GM19455 (cell line): ENCODE measurements around the gene HAAO.
A peak's percentile ranks its signal among the peaks of the same experiment; 100 is the strongest.
"Not testable (repeated sequence)": the region's sequence is repeated elsewhere in the genome, so short reads cannot be mapped to it uniquely, and the experiment has no call there.

Experiments used
- ATAC-seq: cut with Tn5 transposase; IDR thresholded peaks from one replicate; pipeline ENCODE4 v1.9.1; 2021; ENCODE audit not compliant: unreplicated experiment

HAAO gene

GRCh38 chr2:42792583-42793333, at the start of gene HAAO:
TSS of gene HAAO (minus strand) at chr2:42792583. CDS start at chr2:42792536, 47 bp downstream.
- peak; percentile 34 for ATAC-seq

DNA sequence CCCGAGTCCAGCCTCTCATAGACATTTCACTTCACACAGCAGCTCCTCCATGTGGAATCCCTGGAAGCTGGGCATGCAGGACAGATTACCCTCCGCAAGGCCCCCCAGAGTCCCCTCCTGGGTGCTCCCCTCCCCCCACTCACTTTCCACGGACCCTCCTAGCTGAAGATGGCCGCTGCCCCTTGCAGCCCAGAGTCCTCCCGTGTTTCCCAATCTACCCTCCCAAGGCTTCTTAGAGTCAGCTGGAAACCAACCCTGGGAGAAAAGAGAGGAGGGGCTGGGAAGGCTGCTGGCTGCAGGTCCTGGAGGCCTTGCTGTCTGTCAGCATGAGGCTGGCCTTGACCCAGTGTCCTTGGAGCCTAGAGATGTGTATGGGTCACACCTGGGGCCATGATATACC, 49.0 kb upstream of the HAAO start:
- ATAC-seq, result no peak

- no peak for ATAC-seq
Observed at GRCh38 chr2:42840760-42841159, 48.4 kb upstream of the HAAO start.

DNA sequence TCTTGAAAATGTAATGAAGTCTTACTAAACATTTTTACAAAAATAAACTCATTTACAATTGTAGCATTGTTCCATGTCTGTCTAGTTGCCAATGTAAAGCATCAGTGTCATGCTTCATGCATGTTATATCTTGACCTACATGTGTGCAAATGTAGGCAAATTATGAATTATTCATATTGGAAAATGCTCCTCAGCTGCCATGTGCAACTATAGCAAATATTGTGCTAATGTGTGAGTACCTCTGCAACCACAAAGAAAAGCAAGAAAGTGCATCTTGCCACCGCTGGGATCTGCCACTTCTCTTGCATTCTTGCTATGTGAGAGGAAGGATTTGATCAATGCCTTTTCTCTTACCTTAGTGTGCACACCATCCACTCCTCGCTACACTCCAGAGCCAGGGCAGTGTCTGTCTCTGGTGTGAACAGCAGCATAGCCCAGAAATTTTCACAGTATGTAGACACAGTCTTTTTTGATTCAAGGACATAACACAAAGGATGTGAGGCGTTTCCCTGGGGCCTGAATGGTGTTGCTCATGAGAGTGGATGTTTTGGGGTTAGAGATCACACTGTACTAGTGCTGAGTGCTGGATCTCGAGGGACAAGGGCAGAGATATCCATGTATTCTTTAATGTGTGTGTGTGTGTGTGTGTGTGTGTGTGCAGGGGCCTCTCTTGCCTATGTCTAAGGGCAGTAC, 47.6 kb upstream of the HAAO start:
- ATAC-seq, result no peak

- ATAC-seq, result no peak
Observed at GRCh38 chr2:42838133-42838532, 45.8 kb upstream of the HAAO start.

GRCh38 chr2:42835577-42836371, 43.4 kb upstream of the HAAO start:
- no peak for ATAC-seq

DNA sequence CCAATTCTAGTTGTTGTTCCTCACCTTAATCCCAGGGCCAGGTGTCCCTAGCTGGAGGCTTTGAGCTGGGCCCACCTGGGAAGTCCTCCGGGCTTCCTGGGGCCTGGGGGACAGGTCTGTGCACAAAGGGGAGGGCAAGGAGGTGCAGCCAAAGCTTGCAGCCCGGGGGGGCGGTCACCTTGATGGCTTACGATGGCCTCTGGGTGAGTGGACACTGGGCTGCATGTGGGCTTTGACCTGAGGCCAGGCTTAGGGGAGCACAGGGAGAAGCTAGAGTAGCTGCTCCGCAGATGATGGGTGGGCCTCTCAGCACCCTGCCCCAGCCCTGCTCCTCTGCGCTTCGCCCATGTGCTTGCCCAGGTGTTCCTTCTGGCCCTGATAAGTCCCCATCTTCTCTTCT, 41.8 kb upstream of the HAAO start:
- no peak for ATAC-seq

DNA sequence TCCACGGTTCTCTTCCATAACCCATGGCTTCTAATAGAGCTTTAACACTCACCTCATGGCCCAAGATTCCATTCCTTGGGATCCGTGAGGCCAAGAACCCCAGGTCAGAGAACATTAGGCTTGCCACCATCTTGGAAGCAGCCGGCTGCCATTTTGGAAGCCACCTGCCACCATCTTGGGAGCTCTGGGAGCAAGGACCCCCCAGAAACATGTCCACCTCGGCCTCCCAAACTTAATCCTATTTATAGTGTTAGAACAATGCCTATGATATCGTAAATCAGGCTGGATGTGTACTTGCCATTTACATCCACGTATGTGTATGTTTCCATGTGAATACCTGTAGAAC, 39.9 kb upstream of the HAAO start:
- no peak for ATAC-seq

GRCh38 chr2:42831575-42832288, 39.3 kb upstream of the HAAO start:
- ATAC-seq, result not testable (repeated sequence)

DNA sequence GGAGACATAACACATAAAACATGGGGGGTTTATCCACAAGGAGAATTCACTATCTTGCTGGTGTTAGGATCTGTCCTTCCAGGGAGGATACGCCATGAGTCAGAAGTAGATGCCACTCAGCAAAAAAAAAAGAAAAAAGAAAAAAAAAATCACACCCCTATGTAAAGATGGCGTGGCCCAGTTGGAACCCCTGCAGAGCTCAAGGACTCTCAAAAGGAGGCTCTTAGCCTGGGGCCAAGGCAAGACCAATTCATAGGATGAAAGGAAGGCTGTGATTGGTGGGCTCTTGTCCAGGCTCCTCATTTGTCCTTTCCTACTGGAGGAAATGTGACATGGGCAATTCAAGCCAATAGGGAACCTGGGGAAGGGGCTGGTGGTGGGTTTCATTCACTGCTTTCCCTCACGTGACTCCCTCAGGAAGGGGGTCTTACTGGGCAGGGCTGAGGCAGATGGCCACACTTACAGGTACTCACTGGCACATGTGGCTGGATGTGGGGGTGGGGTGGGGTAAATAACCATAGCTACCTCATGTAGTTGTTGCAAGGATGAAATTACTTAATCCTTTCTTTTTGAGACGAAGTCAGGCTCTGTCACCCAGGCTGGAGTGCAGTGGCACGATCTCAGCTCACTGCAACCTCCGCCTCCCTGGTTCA, 38.7 kb upstream of the HAAO start:
- no peak for ATAC-seq

GRCh38 chr2:42829671-42830440, 37.5 kb upstream of the HAAO start:
- ATAC-seq, result no peak

DNA sequence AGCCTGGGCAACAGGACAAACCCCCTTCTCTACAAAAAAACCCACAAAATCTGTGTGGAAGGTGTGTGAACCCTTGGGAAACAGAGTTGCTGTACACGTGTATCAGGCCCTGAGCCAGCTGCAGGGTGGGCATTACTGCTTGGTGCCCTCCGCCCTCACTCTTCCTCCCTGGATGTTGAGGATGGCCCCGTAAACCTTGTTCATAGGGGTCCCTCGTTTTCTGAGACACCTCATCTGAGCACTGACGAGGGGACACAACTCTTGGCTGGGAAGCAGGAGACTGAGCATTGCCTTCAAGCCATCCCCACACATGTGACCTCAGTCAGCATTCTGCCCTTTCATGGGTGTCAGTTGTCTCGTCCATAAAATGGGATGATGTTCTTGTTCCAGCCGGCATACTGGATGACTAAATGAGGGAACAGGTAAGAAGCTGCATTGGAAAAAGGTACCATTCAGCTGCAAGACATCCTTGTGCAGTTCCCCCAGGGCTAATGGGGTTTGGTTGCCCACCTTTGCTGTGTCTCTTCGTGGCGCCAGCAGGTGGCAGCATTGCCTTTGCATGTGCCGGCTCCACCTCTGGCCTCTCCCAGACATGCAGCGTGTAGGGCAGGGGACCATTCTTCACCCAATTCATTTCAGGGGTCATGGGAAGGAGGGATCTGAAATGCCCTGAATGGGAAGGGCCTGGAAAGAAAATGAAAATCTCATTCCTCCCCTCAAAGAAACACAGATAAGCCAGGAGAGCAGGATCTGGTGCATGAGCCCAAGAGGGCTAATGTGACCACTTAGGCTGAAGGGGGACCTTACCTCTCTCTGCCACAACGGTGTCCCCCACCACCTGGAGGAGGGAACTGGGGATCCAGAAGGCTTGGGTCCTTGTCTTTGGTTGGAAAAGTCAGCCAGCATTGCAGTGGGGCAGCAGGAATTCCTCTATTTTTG, 36.4 kb upstream of the HAAO start:
- ATAC-seq, result peak; percentile 86

- no peak for ATAC-seq
Observed at GRCh38 chr2:42827647-42828486, 35.5 kb upstream of the HAAO start.

DNA sequence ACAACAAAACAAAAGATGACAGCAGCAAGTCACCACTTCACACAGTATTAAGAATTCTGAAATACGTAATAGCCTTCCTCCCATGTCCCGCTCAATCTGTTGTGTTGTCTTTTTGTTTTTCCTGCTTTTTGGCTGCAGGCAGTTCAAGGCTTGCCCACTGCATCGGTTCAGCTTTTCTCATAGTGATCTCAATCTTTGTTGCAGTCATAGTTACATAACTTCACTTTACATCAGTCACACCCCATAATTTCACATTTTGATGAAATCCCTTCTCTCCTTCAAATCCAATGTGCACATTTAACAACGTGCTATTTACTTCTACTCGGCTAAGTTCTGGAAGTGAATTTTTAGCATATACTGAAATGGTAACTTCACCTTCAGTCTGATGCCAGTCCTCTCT, 33.8 kb upstream of the HAAO start:
- ATAC-seq, result no peak

- ATAC-seq, result no peak
Observed at GRCh38 chr2:42824454-42824807, 32.0 kb upstream of the HAAO start.

GRCh38 chr2:42823744-42824453, 31.5 kb upstream of the HAAO start:
- ATAC-seq, result no peak

- no peak for ATAC-seq
Observed at GRCh38 chr2:42819160-42819559, 26.8 kb upstream of the HAAO start.
